Large intestine (tissue), 3 donors: ENCODE results near the gene MYO5B. TPM values are rescaled to one million over a fixed set of nuclear protein-coding genes. Genes with fewer than 3 reads are reported as not detected.

Experiments used
- DNase-seq, 2 donors: peaks; one replicate each; pipeline versions ENCODE4 v3.0.0 to v3.0.0-alpha.2; 2013
- H3K27ac ChIP-seq: one replicate; pipeline ENCODE4 v1.5.1; 2013; ENCODE audit warnings: low read length
- H3K27me3 ChIP-seq: 2 replicates; pipeline ENCODE4 v1.6.1; 2013; ENCODE audit warnings: low read length; ENCODE audit not compliant: control insufficient read depth, insufficient read depth
- H3K36me3 ChIP-seq: 2 replicates; pipeline ENCODE4 v1.6.1; 2013; ENCODE audit warnings: low read length; ENCODE audit not compliant: control insufficient read depth, insufficient read depth
- H3K4me1 ChIP-seq: one replicate; pipeline ENCODE4 v1.6.1; 2013; ENCODE audit warnings: low read length; ENCODE audit not compliant: control insufficient read depth, insufficient read depth
- H3K4me3 ChIP-seq: one replicate; pipeline ENCODE4 v1.5.1; 2013; ENCODE audit warnings: low read length
- H3K9me3 ChIP-seq: one replicate; pipeline ENCODE4 v1.6.1; 2013; ENCODE audit warnings: mild to moderate bottlenecking, low read depth, low read length, moderate library complexity; ENCODE audit not compliant: control insufficient read depth
- WGBS: methylation state at CpG from one replicate; pipeline ENCODE4 v1.1.5; 2013; ENCODE audit warnings: low lambda C conversion rate; ENCODE audit not compliant: insufficient coverage; 5-methylcytosine and 5-hydroxymethylcytosine counted together
- polyA plus RNA-seq: library from polyadenylated mRNA; unstranded; fragments of 120-200 nt; gene quantifications from one replicate; pipeline ENCODE4 v1.2.1, GENCODE V29; 2013

The MYO5B gene
- polyA plus RNA-seq, 1 donor = 52.0 TPM

DNA sequence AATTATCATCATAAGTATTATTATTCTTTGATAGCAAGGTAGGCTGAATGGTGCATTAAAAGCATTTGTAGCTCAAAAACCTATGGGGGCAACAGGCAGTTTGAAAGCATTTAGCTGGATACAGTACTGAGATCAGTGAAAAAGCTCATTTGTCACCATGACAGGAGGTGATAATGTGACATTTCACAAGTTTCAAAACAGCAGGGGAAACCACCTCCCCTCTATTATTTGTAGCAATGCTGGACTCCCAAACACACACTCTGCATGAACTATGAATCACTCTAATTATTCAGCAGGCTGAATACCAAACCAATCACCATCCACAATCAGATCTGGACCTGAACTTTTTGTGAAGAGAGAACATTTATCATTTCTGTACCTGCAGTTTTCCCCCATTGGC lies 63.4 kb downstream of the MYO5B start:
- Histone ChIP-seq H3K27me3 (no peaks in the 10 kb centered on the region), H3K9me3 (no peaks in the 10 kb centered on the region), H3K36me3 (no peaks in the 10 kb centered on the region), H3K27ac (no peak overlapping the region), H3K4me1 (peaks cover 42% of the 10 kb centered on the region), H3K4me3 (no peak overlapping the region)
- DNase-seq = no peak

DNA sequence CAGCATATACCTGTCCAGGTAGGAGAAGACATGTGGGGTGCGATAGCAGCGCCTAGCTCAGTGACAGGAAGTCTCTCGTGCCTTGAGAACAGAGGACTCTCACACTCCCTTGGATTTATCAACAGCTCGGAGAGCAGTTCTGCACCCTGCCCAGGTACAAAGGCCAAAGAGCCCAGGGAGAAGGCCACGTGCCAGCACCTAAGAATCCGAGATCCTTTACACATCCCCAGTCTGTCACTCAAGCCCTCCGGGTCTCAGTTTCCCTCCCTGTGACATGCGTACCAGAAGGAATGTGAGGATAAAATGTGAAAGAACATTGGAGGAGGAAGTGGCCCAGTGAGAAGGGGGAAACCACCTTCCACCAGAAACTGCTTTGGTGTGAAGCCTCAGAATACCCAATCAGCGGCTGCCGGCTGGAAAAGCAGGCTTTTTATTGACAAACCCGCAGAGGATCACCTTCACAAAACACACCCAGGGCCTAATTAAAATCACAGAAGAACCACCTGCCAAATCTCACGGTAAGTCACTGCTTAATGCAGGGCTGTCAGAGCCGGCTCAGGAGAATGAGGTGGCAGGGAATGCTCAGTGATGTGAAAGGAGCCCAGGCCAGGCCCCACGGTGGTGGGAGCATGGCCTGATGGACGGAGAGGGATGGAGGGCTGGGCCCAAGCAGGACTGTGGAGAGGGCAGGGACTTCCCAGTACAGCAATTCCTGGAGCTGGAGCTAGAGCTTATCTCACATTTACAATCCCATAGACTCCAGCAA lies 66.3 kb downstream of the MYO5B start:
- Histone ChIP-seq H3K4me3 (peak overlapping the region; percentile 14), H3K4me1 (peaks cover 39% of the 10 kb centered on the region), H3K27me3 (no peaks in the 10 kb centered on the region), H3K36me3 (no peaks in the 10 kb centered on the region), H3K9me3 (no peaks in the 10 kb centered on the region), H3K27ac (peak overlapping the region; percentile 95)
- no CpG with 5 or more reads among the region's 15 CpGs for WGBS
- peak; percentile 93 to 97 for DNase-seq

GRCh38 chr18:50127516-50128210 lies 67.3 kb downstream of the MYO5B start:
- peak overlapping the region; percentile 95 for H3K27ac ChIP-seq
- peaks cover 36% of the 10 kb centered on the region for H3K4me1 ChIP-seq
- no peaks in the 10 kb centered on the region for H3K9me3 ChIP-seq
- DNase-seq = peak; percentile 41 to 74
- H3K36me3 ChIP-seq = no peaks in the 10 kb centered on the region
- WGBS = no CpG with 5 or more reads among the region's 4 CpGs
- H3K27me3 ChIP-seq = no peaks in the 10 kb centered on the region
- no peak overlapping the region for H3K4me3 ChIP-seq

DNA sequence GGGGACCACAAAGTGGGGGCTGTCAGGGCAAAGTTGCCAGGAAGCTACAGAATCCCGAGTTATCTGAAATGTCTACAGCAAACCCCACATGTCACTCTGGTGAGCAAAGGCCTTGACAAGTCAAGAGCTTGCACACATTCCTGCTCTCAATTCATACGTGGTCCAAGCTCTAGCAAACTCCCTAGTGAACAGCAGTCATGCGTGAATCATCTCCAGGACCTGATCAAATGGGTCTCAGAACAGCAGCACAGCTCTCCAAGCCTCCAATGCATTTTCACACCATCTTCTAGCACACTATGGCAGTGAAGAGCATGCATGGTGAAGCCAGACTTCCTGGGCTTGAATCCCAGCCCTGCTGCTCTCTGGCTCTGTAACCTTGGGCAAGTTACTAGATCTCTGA lies 68.5 kb downstream of the MYO5B start:
- Histone ChIP-seq H3K27ac (no peak overlapping the region), H3K36me3 (no peaks in the 10 kb centered on the region), H3K4me3 (no peak overlapping the region), H3K4me1 (peaks cover 36% of the 10 kb centered on the region), H3K27me3 (no peaks in the 10 kb centered on the region), H3K9me3 (no peaks in the 10 kb centered on the region)
- WGBS = no CpG with 5 or more reads among the region's 3 CpGs
- DNase-seq = no peak

DNA sequence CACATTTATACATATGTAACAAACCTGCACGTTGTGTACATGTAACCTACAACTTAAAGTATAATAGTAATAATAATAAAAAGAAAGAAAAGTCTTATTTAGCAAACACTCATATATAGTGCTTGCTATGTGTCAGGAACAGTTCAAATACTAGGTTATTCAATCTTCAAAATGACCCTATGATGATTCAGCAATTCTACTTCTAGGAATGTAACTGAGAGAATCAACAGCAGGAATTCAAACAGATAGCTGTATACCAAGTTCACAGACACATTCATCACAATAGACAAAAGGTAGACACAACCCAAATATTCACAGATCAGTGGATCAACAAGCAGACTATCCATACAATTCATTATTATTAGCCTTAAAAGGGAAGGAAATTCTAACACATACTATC lies 69.5 kb downstream of the MYO5B start:
- no peak for DNase-seq
- H3K27me3 ChIP-seq = no peaks in the 10 kb centered on the region
- no CpG with 5 or more reads among the region's 1 CpG for WGBS
- peaks cover 32% of the 10 kb centered on the region for H3K4me1 ChIP-seq
- H3K9me3 ChIP-seq = no peaks in the 10 kb centered on the region
- no peaks in the 10 kb centered on the region for H3K36me3 ChIP-seq
- H3K4me3 ChIP-seq = no peak overlapping the region
- no peak overlapping the region for H3K27ac ChIP-seq

GRCh38 chr18:50119296-50119695 lies 75.7 kb downstream of the MYO5B start:
- no CpG with 5 or more reads among the region's 5 CpGs for WGBS
- DNase-seq = no peak
- Histone ChIP-seq H3K9me3 (no peaks in the 10 kb centered on the region), H3K27ac (no peak overlapping the region), H3K27me3 (no peaks in the 10 kb centered on the region), H3K36me3 (no peaks in the 10 kb centered on the region), H3K4me1 (no peaks in the 10 kb centered on the region), H3K4me3 (no peak overlapping the region)

GRCh38 chr18:50117863-50118262 lies 77.1 kb downstream of the MYO5B start:
- no CpG with 5 or more reads among the region's 3 CpGs for WGBS
- DNase-seq = no peak
- Histone ChIP-seq H3K27ac (no peak overlapping the region), H3K4me3 (no peak overlapping the region), H3K9me3 (no peaks in the 10 kb centered on the region), H3K4me1 (no peaks in the 10 kb centered on the region), H3K27me3 (no peaks in the 10 kb centered on the region), H3K36me3 (no peaks in the 10 kb centered on the region)

DNA sequence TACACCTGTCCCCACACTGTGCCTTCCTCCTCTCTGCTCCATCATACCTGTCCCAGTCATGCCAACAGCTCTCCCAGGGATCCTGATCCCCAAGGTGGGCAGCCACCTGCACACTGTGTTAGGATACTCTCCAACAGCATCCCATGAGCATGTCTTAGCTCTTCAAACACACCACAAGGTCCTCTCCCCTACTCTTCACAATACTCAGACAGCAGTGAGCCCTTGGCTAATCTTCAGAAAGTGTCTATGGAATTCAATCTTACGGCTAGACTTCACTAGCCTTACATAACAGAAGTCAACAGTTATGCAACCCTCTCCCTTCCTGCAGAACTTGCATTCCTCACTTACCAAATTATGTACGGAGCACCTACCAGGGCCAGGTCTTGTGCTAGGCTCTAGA lies 79.9 kb downstream of the MYO5B start:
- Histone ChIP-seq H3K27me3 (no peaks in the 10 kb centered on the region), H3K4me3 (no peak overlapping the region), H3K36me3 (no peaks in the 10 kb centered on the region), H3K4me1 (peaks cover 2% of the 10 kb centered on the region), H3K9me3 (no peaks in the 10 kb centered on the region), H3K27ac (no peak overlapping the region)
- peak; percentile 14 to 31 for DNase-seq
- WGBS = no CpG with 5 or more reads among the region's 2 CpGs

GRCh38 chr18:50114448-50114847 lies 80.5 kb downstream of the MYO5B start:
- Histone ChIP-seq H3K36me3 (no peaks in the 10 kb centered on the region), H3K27ac (no peak overlapping the region), H3K4me3 (no peak overlapping the region), H3K4me1 (peaks cover 7% of the 10 kb centered on the region), H3K27me3 (no peaks in the 10 kb centered on the region), H3K9me3 (no peaks in the 10 kb centered on the region)
- WGBS = 96% methylated on average over 4 of the region's 6 CpGs
- DNase-seq = no peak

DNA sequence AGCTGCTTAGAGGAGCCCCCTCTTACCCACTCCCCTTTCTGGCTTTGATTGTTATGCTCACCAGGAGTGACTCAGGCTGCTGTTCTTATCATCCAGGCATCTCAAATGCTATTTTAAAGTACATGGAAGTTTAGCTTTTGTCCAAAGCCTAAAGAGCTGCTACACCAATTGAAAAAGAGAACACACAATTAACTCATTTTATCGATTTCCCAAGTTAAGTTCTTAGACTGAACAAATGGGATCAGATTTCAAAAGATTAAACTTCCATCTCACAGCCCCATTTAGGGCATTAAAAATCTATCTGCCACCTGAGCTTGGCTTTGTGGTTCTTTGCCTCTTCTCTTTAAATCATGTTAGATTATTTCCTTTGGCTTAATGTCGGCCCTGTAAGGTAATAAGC lies 81.2 kb downstream of the MYO5B start:
- DNase-seq = no peak
- WGBS = 100% methylated on average over 1 of the region's 2 CpGs

DNA sequence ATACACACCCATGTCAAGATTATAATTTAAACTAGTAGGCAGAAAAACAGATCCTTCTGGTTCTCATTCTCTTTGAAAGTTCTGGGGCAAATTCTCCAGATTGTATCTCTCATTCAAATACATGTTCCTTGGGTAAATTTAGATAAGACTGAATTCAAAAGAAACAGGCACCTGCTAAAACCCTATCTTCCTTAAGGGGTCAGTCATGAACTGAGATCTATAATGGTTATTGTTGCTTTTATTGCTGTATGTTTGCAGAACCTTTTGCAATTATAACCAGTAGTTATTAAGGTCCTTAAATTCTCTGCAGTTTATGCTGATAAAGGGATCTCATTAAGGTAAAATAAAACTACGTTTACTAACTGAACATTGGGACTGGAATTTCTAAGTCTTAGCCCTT lies 83.5 kb downstream of the MYO5B start:
- Histone ChIP-seq H3K27me3 (no peaks in the 10 kb centered on the region), H3K4me1 (peaks cover 7% of the 10 kb centered on the region), H3K36me3 (no peaks in the 10 kb centered on the region), H3K4me3 (no peak overlapping the region), H3K27ac (no peak overlapping the region), H3K9me3 (no peaks in the 10 kb centered on the region)
- DNase-seq = peak in 1 of 2 donors; percentile 49
- no CpG with 5 or more reads among the region's 1 CpG for WGBS

More for the DNA sequence above, 81.2 kb downstream of the MYO5B start:
- Histone ChIP-seq H3K9me3 (no peaks in the 10 kb centered on the region), H3K27me3 (no peaks in the 10 kb centered on the region), H3K36me3 (no peaks in the 10 kb centered on the region), H3K4me1 (peaks cover 7% of the 10 kb centered on the region), H3K27ac (no peak overlapping the region), H3K4me3 (no peak overlapping the region)
